Stimulated activated CD8-positive, alpha-beta memory T cell treated with anti-CD3 and anti-CD28 coated beads, Interleukin-15, amount 100 ng/mL, for 4 hours (primary cell): ENCODE measurements around the gene CRYGC.

Source experiments
- DNase-seq, 2 donors: peaks; one replicate each; pipeline ENCODE4 v3.0.0-alpha.2; 2020; ENCODE audit warnings: low read depth in 2 of 2

Gene CRYGC

GRCh38 chr2:208096080-208096479, 33.5 kb downstream of the CRYGC start:
- no peak for DNase-seq

GRCh38 chr2:208093128-208093527, 36.5 kb downstream of the CRYGC start:
- DNase-seq = no peak

DNA sequence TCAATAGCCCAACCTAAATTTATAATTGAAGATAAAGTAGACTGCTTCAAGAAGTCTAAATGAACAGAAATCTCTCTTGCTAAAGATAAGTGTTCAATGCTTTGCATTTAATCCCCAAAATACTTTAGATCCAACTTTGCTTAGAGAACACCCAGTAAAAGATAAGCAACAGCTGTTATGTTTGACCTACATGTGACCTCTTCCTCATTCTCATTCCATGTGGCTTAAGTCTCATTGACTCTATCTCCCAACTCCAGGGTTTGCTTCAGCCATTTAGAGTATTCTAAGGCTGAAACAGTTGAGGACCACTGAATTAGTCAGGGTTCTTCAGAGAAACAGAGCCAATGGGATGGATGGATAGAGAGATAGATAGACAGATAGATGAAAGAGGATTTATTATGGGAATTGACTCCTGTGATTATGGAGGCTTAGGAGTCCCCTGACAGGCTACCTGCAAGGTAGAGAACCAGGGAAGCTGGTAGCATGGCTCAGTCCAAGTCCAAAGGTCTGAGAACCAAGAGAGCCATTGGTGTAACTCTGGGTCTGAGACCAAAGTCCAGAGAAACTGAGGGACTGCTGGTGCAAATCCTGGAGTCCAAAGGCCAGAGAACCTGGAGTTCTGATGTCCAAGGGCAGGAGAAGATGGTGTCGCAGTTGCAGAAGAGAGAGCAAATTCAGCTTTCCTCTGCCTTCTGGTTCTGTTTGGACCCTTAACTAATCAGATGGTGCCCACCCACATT, 37.4 kb downstream of the CRYGC start:
- DNase-seq = no peak

DNA sequence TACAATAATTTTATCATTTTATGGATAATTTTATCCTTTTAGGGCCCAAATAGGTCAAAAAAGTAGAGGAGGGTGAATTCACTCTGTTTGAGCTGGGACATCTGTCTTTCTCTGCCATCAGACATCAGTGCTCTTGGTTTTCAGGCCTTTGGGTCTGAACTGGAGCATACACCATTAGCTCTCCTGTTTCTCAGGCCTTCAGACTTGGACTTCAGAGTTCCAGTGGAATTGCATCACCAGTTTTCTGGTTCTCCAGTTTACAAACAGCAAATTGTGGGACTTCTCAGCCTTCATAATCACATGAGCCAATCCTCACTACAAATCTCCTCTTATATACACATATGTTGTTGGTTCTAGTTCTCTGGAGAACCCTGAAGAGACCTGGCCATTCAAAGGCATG, 39.2 kb downstream of the CRYGC start:
- no peak for DNase-seq

DNA sequence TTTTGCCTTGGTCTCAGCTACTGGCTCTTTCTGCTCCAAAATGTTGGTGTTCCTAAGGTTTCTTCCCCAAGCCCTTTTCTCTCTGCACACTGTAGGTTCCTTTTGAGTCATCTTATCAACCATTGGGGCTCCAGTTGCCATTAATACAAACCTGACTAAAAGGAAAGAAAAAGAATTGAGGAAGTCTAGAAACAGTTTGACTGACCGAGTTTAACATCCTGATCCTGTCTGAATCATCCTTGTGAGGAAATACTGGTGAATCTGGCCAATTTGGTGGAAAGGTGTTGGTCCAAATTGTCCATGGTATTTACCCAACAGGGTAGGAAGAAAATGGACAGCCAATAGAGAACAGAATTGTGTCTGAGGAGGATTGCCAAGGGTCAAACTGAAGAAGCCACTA, 43.6 kb downstream of the CRYGC start:
- no peak for DNase-seq

- no peak for DNase-seq
Measured at GRCh38 chr2:208083807-208084206, 45.8 kb downstream of the CRYGC start.
